ENCODE measurements around the gene DOK6. TPM values are rescaled to one million over a fixed set of nuclear protein-coding genes. Genes with fewer than 3 reads are reported as not detected.

The DOK6 gene
- total and polyA plus RNA-seq, 9 of the 15 experiments (the other 6 are each of a cell fraction or from before 2014, with no cell fraction given): not detected

DNA sequence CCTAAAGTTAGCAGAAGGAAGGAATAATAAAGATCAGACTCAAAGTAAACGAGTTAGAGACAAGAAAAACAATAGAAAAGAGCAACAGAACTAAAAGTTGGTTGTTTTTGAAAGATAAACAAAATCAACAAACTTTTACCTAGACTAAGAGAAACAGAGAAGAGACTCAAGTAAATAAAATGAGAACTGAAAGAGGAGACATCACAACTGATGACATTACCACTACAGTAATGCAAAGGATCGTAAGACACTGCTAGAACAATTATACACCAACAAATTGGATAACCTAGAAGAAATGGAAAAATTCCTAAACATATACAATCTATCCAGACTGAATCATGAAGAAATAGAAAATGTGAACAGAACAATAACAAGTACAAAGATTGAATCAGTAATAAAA, 407.7 kb downstream of the DOK6 start (continued):
- TF ChIP-seq FOXA1 (IDR thresholded peaks at IDR 0.05; ENCODE audit: borderline replicate concordance) (no peak), ZKSCAN1 (IDR thresholded peaks at IDR 0.05; ENCODE audit: low read depth, low read length) (no peak), ZNF347 (CRISPR knock-in tag; IDR thresholded peaks at IDR 0.05; ENCODE audit: low read depth) (no peak)
- TF ChIP-seq, protein P1, sequence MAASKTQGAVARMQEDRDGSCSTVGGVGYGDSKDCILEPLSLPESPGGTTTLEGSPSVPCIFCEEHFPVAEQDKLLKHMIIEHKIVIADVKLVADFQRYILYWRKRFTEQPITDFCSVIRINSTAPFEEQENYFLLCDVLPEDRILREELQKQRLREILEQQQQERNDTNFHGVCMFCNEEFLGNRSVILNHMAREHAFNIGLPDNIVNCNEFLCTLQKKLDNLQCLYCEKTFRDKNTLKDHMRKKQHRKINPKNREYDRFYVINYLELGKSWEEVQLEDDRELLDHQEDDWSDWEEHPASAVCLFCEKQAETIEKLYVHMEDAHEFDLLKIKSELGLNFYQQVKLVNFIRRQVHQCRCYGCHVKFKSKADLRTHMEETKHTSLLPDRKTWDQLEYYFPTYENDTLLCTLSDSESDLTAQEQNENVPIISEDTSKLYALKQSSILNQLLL (CRISPR knock-in tag; IDR thresholded peaks at IDR 0.05; ENCODE audit: borderline replicate concordance): no peak
- TF ChIP-seq, protein P2, sequence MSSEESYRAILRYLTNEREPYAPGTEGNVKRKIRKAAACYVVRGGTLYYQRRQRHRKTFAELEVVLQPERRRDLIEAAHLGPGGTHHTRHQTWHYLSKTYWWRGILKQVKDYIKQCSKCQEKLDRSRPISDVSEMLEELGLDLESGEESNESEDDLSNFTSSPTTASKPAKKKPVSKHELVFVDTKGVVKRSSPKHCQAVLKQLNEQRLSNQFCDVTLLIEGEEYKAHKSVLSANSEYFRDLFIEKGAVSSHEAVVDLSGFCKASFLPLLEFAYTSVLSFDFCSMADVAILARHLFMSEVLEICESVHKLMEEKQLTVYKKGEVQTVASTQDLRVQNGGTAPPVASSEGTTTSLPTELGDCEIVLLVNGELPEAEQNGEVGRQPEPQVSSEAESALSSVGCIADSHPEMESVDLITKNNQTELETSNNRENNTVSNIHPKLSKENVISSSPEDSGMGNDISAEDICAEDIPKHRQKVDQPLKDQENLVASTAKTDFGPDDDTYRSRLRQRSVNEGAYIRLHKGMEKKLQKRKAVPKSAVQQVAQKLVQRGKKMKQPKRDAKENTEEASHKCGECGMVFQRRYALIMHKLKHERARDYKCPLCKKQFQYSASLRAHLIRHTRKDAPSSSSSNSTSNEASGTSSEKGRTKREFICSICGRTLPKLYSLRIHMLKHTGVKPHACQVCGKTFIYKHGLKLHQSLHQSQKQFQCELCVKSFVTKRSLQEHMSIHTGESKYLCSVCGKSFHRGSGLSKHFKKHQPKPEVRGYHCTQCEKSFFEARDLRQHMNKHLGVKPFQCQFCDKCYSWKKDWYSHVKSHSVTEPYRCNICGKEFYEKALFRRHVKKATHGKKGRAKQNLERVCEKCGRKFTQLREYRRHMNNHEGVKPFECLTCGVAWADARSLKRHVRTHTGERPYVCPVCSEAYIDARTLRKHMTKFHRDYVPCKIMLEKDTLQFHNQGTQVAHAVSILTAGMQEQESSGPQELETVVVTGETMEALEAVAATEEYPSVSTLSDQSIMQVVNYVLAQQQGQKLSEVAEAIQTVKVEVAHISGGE (CRISPR knock-in tag; IDR thresholded peaks at IDR 0.05): no peak

DNA sequence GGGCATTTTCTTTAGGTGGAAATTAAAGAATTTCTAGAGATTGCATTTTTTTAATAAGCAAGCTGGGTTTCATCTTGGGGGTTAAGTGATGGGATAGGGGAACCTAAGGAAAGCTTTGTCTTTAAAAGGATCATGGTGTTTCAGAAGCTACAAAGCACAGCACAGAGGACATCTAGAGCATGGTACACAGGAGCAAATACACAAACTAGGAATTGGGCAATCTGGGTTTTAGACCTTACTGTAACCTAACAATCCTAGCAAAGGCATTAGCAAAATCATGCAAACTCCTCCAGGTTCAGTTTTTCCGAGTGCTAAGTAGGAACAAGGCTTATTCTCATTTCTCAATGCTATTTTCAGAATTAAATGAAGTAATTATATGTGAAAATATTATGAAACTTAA, 412.9 kb downstream of the DOK6 start:
- Histone ChIP-seq H2AFZ (ENCODE audit: low read depth, low read length) (no peak overlapping the region), H3K9me3 (replicated peaks; ENCODE audit: control insufficient read depth, insufficient read depth, low read depth, low read length) (no peaks in the 10 kb centered on the region), H3K79me2 (ENCODE audit: control insufficient read depth, insufficient read depth, low read length) (no peaks in the 10 kb centered on the region), H3K9ac (ENCODE audit: insufficient read depth in 1 of 2, low read depth in 2 of 2, low read length in 2 of 2) (no peak overlapping the region), H3K27ac (ENCODE audit: extremely low read depth, low read depth, low read length) (no peak overlapping the region), H3K4me1 (replicated peaks in 1 of 2; ENCODE audit: control insufficient read depth in 2 of 2, insufficient read depth in 2 of 2, low read length in 2 of 2) (no peaks in the 10 kb centered on the region), H3K4me2 (ENCODE audit: insufficient read depth, low read length) (no peak overlapping the region), H3K27me3 (ENCODE audit: control insufficient read depth in 2 of 2, insufficient read depth in 2 of 2, low read length in 2 of 2) (no peaks in the 10 kb centered on the region), H4K20me1 (replicated peaks; ENCODE audit: control insufficient read depth, insufficient read depth, low read length) (no peaks in the 10 kb centered on the region), H3K36me3 (ENCODE audit: control insufficient read depth, insufficient read depth, low read length) (no peaks in the 10 kb centered on the region), H3K9me1 (ENCODE audit: control insufficient read depth, insufficient read depth, low read length) (no peaks in the 10 kb centered on the region), H3K4me3 (no peak overlapping the region)
- FAIRE-seq (no peak), ATAC-seq (no peak), DNase-seq (ENCODE audit: extremely low read depth in 1 of 4, low spot score in 3 of 4) (no peak)
- in situ Hi-C loops (cut with MboI): no loop called here
- ChIA-PET POLR2A (no interaction called here), CTCF (ENCODE audit: low intra/inter-chr PET ratio) (no interaction called here)
- BruUV-seq (replicated peaks): no TSS peak
- intact Hi-C loops (cut with micrococcal nuclease): no loop called here
- WGBS (ENCODE audit: insufficient coverage, low coverage, missing lambda C conversion rate): 11% methylated on average over 1 of the region's 1 CpG
- TF ChIP-seq HDAC1 (IDR thresholded peaks at IDR 0.05) (no peak), ZNF239 (CRISPR knock-in tag; IDR thresholded peaks at IDR 0.05) (no peak), MEF2A (IDR thresholded peaks at IDR 0.05; ENCODE audit: control insufficient read depth, low read depth, low read length) (no peak), MTA2 (IDR thresholded peaks at IDR 0.05; ENCODE audit: low read depth) (no peak), POLR2A (conservative IDR thresholded peaks at IDR 0.05) (no peak), RB1 (IDR thresholded peaks at IDR 0.05; ENCODE audit: low read depth) (no peak), BHLHE40 (IDR thresholded peaks at IDR 0.05; ENCODE audit: low read length) (no peak), TFAM (CRISPR knock-in tag; conservative IDR thresholded peaks at IDR 0.05) (no peak), MCM2 (IDR thresholded peaks at IDR 0.05; ENCODE audit: low read depth) (no peak)
- TF ChIP-seq, protein P3, sequence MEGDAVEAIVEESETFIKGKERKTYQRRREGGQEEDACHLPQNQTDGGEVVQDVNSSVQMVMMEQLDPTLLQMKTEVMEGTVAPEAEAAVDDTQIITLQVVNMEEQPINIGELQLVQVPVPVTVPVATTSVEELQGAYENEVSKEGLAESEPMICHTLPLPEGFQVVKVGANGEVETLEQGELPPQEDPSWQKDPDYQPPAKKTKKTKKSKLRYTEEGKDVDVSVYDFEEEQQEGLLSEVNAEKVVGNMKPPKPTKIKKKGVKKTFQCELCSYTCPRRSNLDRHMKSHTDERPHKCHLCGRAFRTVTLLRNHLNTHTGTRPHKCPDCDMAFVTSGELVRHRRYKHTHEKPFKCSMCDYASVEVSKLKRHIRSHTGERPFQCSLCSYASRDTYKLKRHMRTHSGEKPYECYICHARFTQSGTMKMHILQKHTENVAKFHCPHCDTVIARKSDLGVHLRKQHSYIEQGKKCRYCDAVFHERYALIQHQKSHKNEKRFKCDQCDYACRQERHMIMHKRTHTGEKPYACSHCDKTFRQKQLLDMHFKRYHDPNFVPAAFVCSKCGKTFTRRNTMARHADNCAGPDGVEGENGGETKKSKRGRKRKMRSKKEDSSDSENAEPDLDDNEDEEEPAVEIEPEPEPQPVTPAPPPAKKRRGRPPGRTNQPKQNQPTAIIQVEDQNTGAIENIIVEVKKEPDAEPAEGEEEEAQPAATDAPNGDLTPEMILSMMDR (IDR thresholded peaks at IDR 0.05 in 2 of 3, conservative IDR thresholded peaks at IDR 0.05 in 1 of 3; ENCODE audit: insufficient read depth in 2 of 3, low read depth in 1 of 3, low read length in 3 of 3): no peak
